Liver (tissue), 9 donors: Measurements from ENCODE around the gene CD300LG. TPM values are rescaled to one million over a fixed set of nuclear protein-coding genes. Genes with fewer than 3 reads are reported as not detected.

Experiments
- DNase-seq: peaks from one replicate; pipeline ENCODE4 v3.0.0-alpha.2; 2017; ENCODE audit warnings: low spot score
- H3K27ac ChIP-seq, 2 donors: one replicate each; pipeline ENCODE4 v1.7.0; 2013; ENCODE audit warnings: inconsistent platforms in 2 of 2, low read length in 2 of 2, control low read depth in 1 of 2, low read depth in 1 of 2, mild to moderate bottlenecking in 1 of 2
- H3K27me3 ChIP-seq, 4 donors: one replicate each; pipeline versions ENCODE4 v1.6.1 to v1.7.0; 2013; ENCODE audit warnings: low read length in 3 of 4, inconsistent platforms in 1 of 4, mild to moderate bottlenecking in 1 of 4, moderate library complexity in 1 of 4; ENCODE audit not compliant: control insufficient read depth in 4 of 4, insufficient read depth in 4 of 4
- H3K36me3 ChIP-seq, 4 donors: one replicate each; pipeline versions ENCODE4 v1.6.1 to v1.7.0; 2013; ENCODE audit warnings: low read length in 3 of 4, mild to moderate bottlenecking in 3 of 4, low read depth in 1 of 4, moderate library complexity in 1 of 4; ENCODE audit not compliant: control insufficient read depth in 4 of 4, insufficient read depth in 3 of 4
- H3K4me1 ChIP-seq, 4 donors: one replicate each; pipeline versions ENCODE4 v1.6.1 to v1.7.0; 2013; ENCODE audit warnings: low read length in 3 of 4, mild to moderate bottlenecking in 3 of 4, moderate library complexity in 1 of 4; ENCODE audit not compliant: control insufficient read depth in 4 of 4, insufficient read depth in 4 of 4
- H3K4me3 ChIP-seq, 3 donors: one replicate each; pipeline versions ENCODE4 v1.6.1 to v1.7.0; 2013; ENCODE audit warnings: low read length in 3 of 3, control low read depth in 1 of 3, low read depth in 1 of 3, mild to moderate bottlenecking in 1 of 3
- H3K9ac ChIP-seq, 2 donors: one replicate each; pipeline ENCODE4 v1.7.0; 2013; ENCODE audit warnings: low read length in 2 of 2, mild to moderate bottlenecking in 2 of 2, moderate library complexity in 2 of 2, control low read depth in 1 of 2, low read depth in 1 of 2
- H3K9me3 ChIP-seq, 4 donors: one replicate each; pipeline versions ENCODE4 v1.6.1 to v1.7.0; 2013; ENCODE audit warnings: low read length in 3 of 4; ENCODE audit not compliant: control insufficient read depth in 4 of 4
- ATF3 ChIP-seq: IDR thresholded peaks from 2 replicates; pipeline ENCODE4 v1.6.1; 2016; ENCODE audit warnings: antibody characterized with exemption
- CTCF ChIP-seq: fragments of 150-350 bp; IDR thresholded peaks from 2 replicates; pipeline ENCODE4 v1.5.1; 2017; ENCODE audit warnings: improper control_type of control experiment, low read depth, low read length; ENCODE audit not compliant: missing input control
- EGR1 ChIP-seq, 2 donors: IDR thresholded peaks; 2 replicates each; pipeline ENCODE4 v1.6.1; 2016 to 2018; ENCODE audit warnings: antibody characterized with exemption in 2 of 2, low read depth in 2 of 2
- FOXA1 ChIP-seq: IDR thresholded peaks from 2 replicates; pipeline ENCODE4 v1.6.1; 2016; ENCODE audit warnings: antibody characterized with exemption
- FOXA2 ChIP-seq: IDR thresholded peaks from 2 replicates; pipeline ENCODE4 v1.6.1; 2016; ENCODE audit warnings: antibody characterized with exemption
- GABPA ChIP-seq, 2 donors: IDR thresholded peaks in 1 of 2; conservative IDR thresholded peaks in 1 of 2; 2 replicates each; pipeline ENCODE4 v1.6.1; 2016; ENCODE audit warnings: antibody characterized with exemption in 2 of 2, mild to moderate bottlenecking in 1 of 2, moderate library complexity in 1 of 2
- HNF4G ChIP-seq: IDR thresholded peaks from 2 replicates; pipeline ENCODE4 v1.6.1; 2016; ENCODE audit warnings: antibody characterized with exemption
- NR2F2 ChIP-seq: IDR thresholded peaks from 2 replicates; pipeline ENCODE4 v1.6.1; 2016; ENCODE audit warnings: antibody characterized with exemption
- RAD21 ChIP-seq, 2 donors: IDR thresholded peaks; 2 replicates each; pipeline ENCODE4 v1.6.1; 2016; ENCODE audit warnings: antibody characterized with exemption in 2 of 2, mild to moderate bottlenecking in 2 of 2
- REST ChIP-seq: IDR thresholded peaks from 2 replicates; pipeline ENCODE4 v1.6.1; 2016; ENCODE audit warnings: antibody characterized with exemption, mild to moderate bottlenecking
- RXRA ChIP-seq, 2 donors: IDR thresholded peaks; 2 replicates each; pipeline ENCODE4 v1.6.1; 2017 to 2018; ENCODE audit warnings: antibody characterized with exemption in 2 of 2, mild to moderate bottlenecking in 1 of 2
- SP1 ChIP-seq: IDR thresholded peaks from 2 replicates; pipeline ENCODE4 v1.6.1; 2018; ENCODE audit warnings: antibody characterized with exemption, mild to moderate bottlenecking
- TAF1 ChIP-seq: conservative IDR thresholded peaks from 2 replicates; pipeline ENCODE4 v1.6.1; 2016; ENCODE audit warnings: antibody characterized with exemption, mild to moderate bottlenecking
- YY1 ChIP-seq: IDR thresholded peaks from 2 replicates; pipeline ENCODE4 v1.6.1; 2016; ENCODE audit warnings: antibody characterized with exemption, mild to moderate bottlenecking
- WGBS: extraction: QIAGEN DNeasy Blood & Tissue Kit; methylation state at CpG from one replicate; pipeline ENCODE4 v1.1.7; 2013; 5-methylcytosine and 5-hydroxymethylcytosine counted together
- polyA plus RNA-seq, 2 donors: library from polyadenylated mRNA; stranded (reverse) in 1 of 2; unstranded in 1 of 2; fragments of 200-250 nt in 1 of 2; fragments of >200 nt in 1 of 2; fragmentation: Nextera tagmentation in 1 of 2; extraction: Ambion mirVana in 1 of 2; gene quantifications; one replicate each; pipeline versions ENCODE4 v1.2.1 to v1.2.3, GENCODE V29; 2013 to 2015
- total RNA-seq, 2 donors: library from RNA; depleted of rRNA; stranded (reverse); fragments of >200 nt; gene quantifications; one replicate each; pipeline ENCODE4 v1.2.3, GENCODE V29; 2014
- donor health status: healthy.
- donor health status: healthy.
- donor health status: healthy.
- donor health status: healthy.
- donor health status: healthy.

The CD300LG gene
- total and polyA plus RNA-seq, 4 donors = 0.14 to 0.58 (median 0.20) TPM

- Histone ChIP-seq H3K36me3 (no peaks in the 10 kb centered on the region), H3K9ac (peak overlapping the region in 1 of 2 donors; percentile 42), H3K4me3 (no peak overlapping the region), H3K9me3 (no peaks in the 10 kb centered on the region), H3K27me3 (no peaks in the 10 kb centered on the region), H3K4me1 (peaks cover 0 to 6% (median 3%) of the 10 kb centered on the region in 4 donors), H3K27ac (no peak overlapping the region)
- 10% methylated on average over 13 of the region's 13 CpGs for WGBS
- peak; percentile 83 for DNase-seq
- TF ChIP-seq NR2F2 = no peak
- peak in 1 of 2 donors; percentile 15 for TF ChIP-seq RXRA (IDR thresholded peaks at IDR 0.05)
- no peak for TF ChIP-seq FOXA2
- TF ChIP-seq RAD21 (IDR thresholded peaks at IDR 0.05) = peak; percentile 92 to 93
- no peak for TF ChIP-seq GABPA (IDR thresholded peaks at IDR 0.05 in 1 of 2, conservative IDR thresholded peaks at IDR 0.05 in 1 of 2)
- peak; percentile 96 for TF ChIP-seq CTCF
Observed at GRCh38 chr17:43846221-43846712, 709 bp upstream of the CD300LG start.

- no peaks in the 10 kb centered on the region for H3K36me3 ChIP-seq
- H3K9ac ChIP-seq = no peak overlapping the region
- H3K27me3 ChIP-seq = no peaks in the 10 kb centered on the region
- 86% methylated on average over 10 of the region's 10 CpGs for WGBS
- no peak for DNase-seq
- no peak for TF ChIP-seq ATF3
- TF ChIP-seq EGR1 (IDR thresholded peaks at IDR 0.05; ENCODE audit: low read depth in 2 of 2) = no peak
- no peak for TF ChIP-seq TAF1
- TF ChIP-seq REST = no peak
- TF ChIP-seq GABPA (IDR thresholded peaks at IDR 0.05 in 1 of 2, conservative IDR thresholded peaks at IDR 0.05 in 1 of 2) = no peak
- no peak for TF ChIP-seq HNF4G
- no peak for TF ChIP-seq YY1
- TF ChIP-seq FOXA2 = no peak
- no peak for TF ChIP-seq SP1
- no peak for TF ChIP-seq RXRA (IDR thresholded peaks at IDR 0.05)
- TF ChIP-seq CTCF = no peak
- TF ChIP-seq FOXA1 = no peak
- no peak overlapping the region for H3K27ac ChIP-seq
- peaks cover 0 to 6% (median 3%) of the 10 kb centered on the region in 4 donors for H3K4me1 ChIP-seq
- no peaks in the 10 kb centered on the region for H3K9me3 ChIP-seq
- H3K4me3 ChIP-seq = no peak overlapping the region
Observed at GRCh38 chr17:43848601-43849000, 1.6 kb downstream of the CD300LG start.
